GM23248 (cell line): Measurements from ENCODE around the gene MAGI1.

Experiments used
- EZH2 ChIP-seq: fragments of 200-600 bp; sonication (generic); IDR thresholded peaks from 2 replicates; pipeline ENCODE4 v1.6.1; 2018; ENCODE audit warnings: antibody characterized with exemption, mild to moderate bottlenecking; ENCODE audit not compliant: insufficient read depth, poor library complexity, severe bottlenecking
- EZH2phosphoT487 ChIP-seq: fragments of 200-600 bp; sonication (generic); IDR thresholded peaks from 2 replicates; pipeline ENCODE4 v1.6.1; 2018; ENCODE audit warnings: antibody characterized with exemption, moderate library complexity, mild to moderate bottlenecking, low read depth; ENCODE audit not compliant: insufficient read depth

- TF ChIP-seq EZH2phosphoT487 (no peak), EZH2 (no peak)
Measured at GRCh38 chr3:65749066-65749465, 289.7 kb downstream of the MAGI1 start.
